OCI-LY1 (cell line): ENCODE results near the gene NPM1.

ENCODE experiments used
- H2AFZ ChIP-seq: fragments of 200-600 bp; sonication (generic), shearing (Covaris generic); 2 replicates; pipeline ENCODE4 v1.6.0; 2014; ENCODE audit warnings: antibody characterized with exemption, mild to moderate bottlenecking, low read length
- H3F3A ChIP-seq: fragments of 200-600 bp; sonication (generic), shearing (Covaris generic); 2 replicates; pipeline ENCODE4 v1.6.0; 2014; ENCODE audit warnings: mild to moderate bottlenecking, antibody characterized with exemption, low read length, moderate library complexity; ENCODE audit not compliant: insufficient read depth
- H3K27ac ChIP-seq: fragments of 200-600 bp; sonication (generic); 2 replicates; pipeline ENCODE4 v1.5.1; 2014; ENCODE audit warnings: low read length, mixed run types, mild to moderate bottlenecking, low read depth; ENCODE audit not compliant: poor library complexity, severe bottlenecking
- H3K27me3 ChIP-seq: fragments of 200-600 bp; sonication (generic); 2 replicates; pipeline ENCODE4 v1.6.0; 2014; ENCODE audit warnings: antibody characterized with exemption, mild to moderate bottlenecking, low read length, moderate library complexity; ENCODE audit not compliant: insufficient read depth
- H3K36me3 ChIP-seq: fragments of 200-600 bp; sonication (generic); 2 replicates; pipeline ENCODE4 v1.6.1; 2014; ENCODE audit warnings: mild to moderate bottlenecking, antibody characterized with exemption, low read length, moderate library complexity, mixed read lengths; ENCODE audit not compliant: insufficient read depth
- H3K4me1 ChIP-seq: fragments of 200-600 bp; sonication (generic); 2 replicates; pipeline ENCODE4 v1.5.1; 2014; ENCODE audit warnings: mild to moderate bottlenecking, low read length, moderate library complexity; ENCODE audit not compliant: insufficient read depth, severe bottlenecking
- H3K4me2 ChIP-seq: fragments of 200-600 bp; sonication (generic), shearing (Covaris generic); 2 replicates; pipeline ENCODE4 v1.6.1; 2014; ENCODE audit warnings: low read length
- H3K4me3 ChIP-seq: fragments of 200-600 bp; sonication (generic); 2 replicates; pipeline ENCODE4 v1.5.1; 2014; ENCODE audit warnings: low read length, low read depth, mild to moderate bottlenecking, mixed read lengths; ENCODE audit not compliant: poor library complexity, severe bottlenecking
- H3K79me2 ChIP-seq: fragments of 200-600 bp; shearing (Covaris generic); 2 replicates; pipeline ENCODE4 v1.6.1; 2016; ENCODE audit warnings: mixed run types, low read length, mixed read lengths; ENCODE audit not compliant: insufficient read depth
- H3K9ac ChIP-seq: fragments of 200-600 bp; sonication (generic), shearing (Covaris generic); 2 replicates; pipeline ENCODE4 v1.6.1; 2014; ENCODE audit warnings: mild to moderate bottlenecking, low read length, mixed read lengths
- H3K9me2 ChIP-seq: fragments of 200-600 bp; sonication (generic), shearing (Covaris generic); 2 replicates; pipeline ENCODE4 v1.6.1; 2014; ENCODE audit warnings: low read depth, mild to moderate bottlenecking, low read length, mixed read lengths
- H3K9me3 ChIP-seq: fragments of 200-600 bp; shearing (Covaris generic); 2 replicates; pipeline ENCODE4 v1.6.1; 2014; ENCODE audit warnings: low read length, mixed read lengths
- H4K20me1 ChIP-seq: fragments of 200-600 bp; sonication (generic), shearing (Covaris generic); 2 replicates; pipeline ENCODE4 v1.6.0; 2016; ENCODE audit warnings: mild to moderate bottlenecking, low read length; ENCODE audit not compliant: insufficient read depth
- EZH2 ChIP-seq: fragments of 200-600 bp; sonication (generic), shearing (Covaris generic); IDR thresholded peaks from 2 replicates; pipeline ENCODE4 v1.8.0; 2017; ENCODE audit warnings: borderline replicate concordance, mixed run types, mild to moderate bottlenecking, antibody characterized with exemption, low read length, moderate library complexity, mixed read lengths
- TF ChIP-seq, protein P1 (sequence below): fragments of 200-600 bp; sonication (generic), shearing (Covaris generic); IDR thresholded peaks from 2 replicates; pipeline ENCODE4 v1.5.1; 2017; ENCODE audit warnings: mild to moderate bottlenecking, antibody characterized with exemption, low read length, moderate library complexity, mixed read lengths

Gene NPM1

DNA sequence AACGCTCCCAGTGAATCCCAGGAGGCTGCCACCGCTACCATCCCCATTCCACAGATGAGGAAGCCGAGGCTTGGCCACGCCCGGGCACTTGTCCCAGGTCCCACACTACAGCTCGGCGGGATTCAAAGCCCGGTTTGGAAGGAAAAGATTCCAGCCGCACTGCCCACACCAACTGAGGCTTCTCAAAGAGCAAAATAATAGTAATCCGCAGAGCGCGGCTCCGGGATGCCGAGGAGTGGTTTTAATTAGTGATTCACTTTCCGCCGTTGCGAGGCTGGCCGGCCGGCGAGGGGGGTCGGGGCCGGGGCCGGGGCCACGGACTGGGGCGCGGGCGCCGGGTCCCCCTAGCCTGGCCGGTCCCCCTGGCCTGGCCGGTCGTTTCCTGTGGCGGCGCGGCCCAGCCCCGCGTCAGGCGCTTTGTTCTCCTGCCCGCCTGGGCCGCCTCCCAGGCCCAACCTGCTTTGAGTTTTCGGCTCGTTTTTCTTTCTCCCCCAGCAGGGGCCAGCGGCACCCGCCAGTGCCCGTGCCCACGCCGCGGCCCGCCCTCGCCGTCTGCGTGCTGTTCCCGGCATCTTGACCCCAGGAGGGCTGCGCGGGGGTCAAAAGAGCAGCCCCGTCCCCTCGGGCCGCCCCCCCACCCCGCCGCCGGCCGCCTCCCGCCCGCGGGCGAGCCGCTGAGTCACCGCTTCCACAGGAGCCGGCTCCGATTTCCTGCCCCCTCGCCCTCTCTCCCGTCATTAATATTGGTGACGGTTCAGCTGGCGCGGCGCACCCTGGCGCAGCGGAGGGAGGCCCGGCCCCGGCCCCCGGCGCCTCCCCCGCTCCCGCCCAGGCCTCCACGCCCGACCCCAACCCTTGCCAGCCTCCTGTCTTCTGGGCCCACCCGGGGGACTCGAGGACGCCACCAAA lies 63.0 kb downstream of the NPM1 start:
- H3K9me3 ChIP-seq, result no peaks in the 10 kb centered on the region
- no peak overlapping the region for H3K9ac ChIP-seq
- no peaks in the 10 kb centered on the region for H3K9me2 ChIP-seq
- H3K4me3 ChIP-seq, result no peak overlapping the region
- H3K27me3 ChIP-seq, result no peaks in the 10 kb centered on the region; the same call in 1 of the 2 replicates
- H3K36me3 ChIP-seq, result no peaks in the 10 kb centered on the region
- H3K4me2 ChIP-seq, result no peak overlapping the region
- no peaks in the 10 kb centered on the region for H3F3A ChIP-seq
- no peak overlapping the region for H3K27ac ChIP-seq
- H3K79me2 ChIP-seq, result no peaks in the 10 kb centered on the region
- TF ChIP-seq, protein P1, sequence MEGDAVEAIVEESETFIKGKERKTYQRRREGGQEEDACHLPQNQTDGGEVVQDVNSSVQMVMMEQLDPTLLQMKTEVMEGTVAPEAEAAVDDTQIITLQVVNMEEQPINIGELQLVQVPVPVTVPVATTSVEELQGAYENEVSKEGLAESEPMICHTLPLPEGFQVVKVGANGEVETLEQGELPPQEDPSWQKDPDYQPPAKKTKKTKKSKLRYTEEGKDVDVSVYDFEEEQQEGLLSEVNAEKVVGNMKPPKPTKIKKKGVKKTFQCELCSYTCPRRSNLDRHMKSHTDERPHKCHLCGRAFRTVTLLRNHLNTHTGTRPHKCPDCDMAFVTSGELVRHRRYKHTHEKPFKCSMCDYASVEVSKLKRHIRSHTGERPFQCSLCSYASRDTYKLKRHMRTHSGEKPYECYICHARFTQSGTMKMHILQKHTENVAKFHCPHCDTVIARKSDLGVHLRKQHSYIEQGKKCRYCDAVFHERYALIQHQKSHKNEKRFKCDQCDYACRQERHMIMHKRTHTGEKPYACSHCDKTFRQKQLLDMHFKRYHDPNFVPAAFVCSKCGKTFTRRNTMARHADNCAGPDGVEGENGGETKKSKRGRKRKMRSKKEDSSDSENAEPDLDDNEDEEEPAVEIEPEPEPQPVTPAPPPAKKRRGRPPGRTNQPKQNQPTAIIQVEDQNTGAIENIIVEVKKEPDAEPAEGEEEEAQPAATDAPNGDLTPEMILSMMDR, result no peak
- no peak for TF ChIP-seq EZH2
- H4K20me1 ChIP-seq, result no peaks in the 10 kb centered on the region
- H2AFZ ChIP-seq, result no peak overlapping the region
- no peaks in the 10 kb centered on the region for H3K4me1 ChIP-seq

DNA sequence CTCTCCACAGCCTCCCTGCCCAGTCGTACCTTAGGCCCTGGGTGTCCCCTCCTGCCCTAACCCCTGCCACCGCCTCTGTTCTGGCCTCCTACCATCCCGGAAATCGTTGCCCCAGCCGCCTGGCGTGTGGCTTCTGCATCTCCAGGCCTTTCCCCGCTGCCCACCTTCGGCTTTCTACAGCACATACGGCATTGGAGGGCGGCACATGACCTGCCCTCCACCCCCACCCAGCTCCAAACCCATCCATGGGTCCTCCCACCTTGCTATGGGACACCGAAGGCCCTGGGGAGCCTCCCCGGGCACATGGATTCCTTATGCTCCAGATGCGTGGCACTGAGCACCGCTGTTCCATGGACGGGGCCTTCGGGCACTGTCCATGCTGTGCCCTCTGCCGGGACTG lies 63.8 kb downstream of the NPM1 start:
- H3K9me3 ChIP-seq, result no peaks in the 10 kb centered on the region

DNA sequence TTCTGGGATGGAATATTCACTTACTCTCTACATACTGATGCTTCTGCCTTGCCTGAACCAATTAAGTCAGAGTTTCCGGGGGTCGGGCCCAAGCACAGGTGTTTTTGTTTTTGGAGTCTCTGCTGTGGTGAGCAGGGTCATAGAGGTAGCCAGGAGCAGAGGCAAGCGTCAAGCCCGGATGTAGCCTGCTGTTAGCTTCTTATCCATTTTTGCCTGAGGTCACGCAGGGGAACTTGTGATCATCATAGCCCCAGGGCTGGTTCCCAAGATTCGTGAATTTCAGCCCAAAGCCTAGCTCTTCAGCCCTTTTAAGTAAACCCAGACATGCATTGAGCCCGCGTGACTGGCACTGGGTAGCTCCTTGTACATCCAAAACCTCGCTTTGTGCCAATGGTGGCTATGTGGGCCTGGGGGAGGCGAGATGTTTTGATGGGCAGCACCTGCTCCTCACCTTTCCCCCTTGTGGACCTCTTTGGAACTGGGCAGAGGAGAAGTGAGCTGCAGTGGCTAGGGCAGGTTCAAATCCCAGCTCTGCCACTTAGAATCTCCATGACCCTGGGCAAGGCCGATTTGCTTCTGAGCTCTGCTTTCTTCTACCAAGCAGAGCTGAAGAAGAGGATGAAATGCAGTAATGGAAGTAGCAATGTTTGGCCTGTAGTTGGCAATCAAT lies 65.5 kb downstream of the NPM1 start:
- no peaks in the 10 kb centered on the region for H3K79me2 ChIP-seq
- no peaks in the 10 kb centered on the region for H3F3A ChIP-seq
- H3K36me3 ChIP-seq, result no peaks in the 10 kb centered on the region
- no peaks in the 10 kb centered on the region for H3K4me1 ChIP-seq
- no peaks in the 10 kb centered on the region for H3K9me2 ChIP-seq
- no peak overlapping the region for H3K4me2 ChIP-seq
- no peaks in the 10 kb centered on the region; the same call in 1 of the 2 replicates for H3K27me3 ChIP-seq
- no peak overlapping the region for H2AFZ ChIP-seq
- H3K9ac ChIP-seq, result no peak overlapping the region
- H4K20me1 ChIP-seq, result no peaks in the 10 kb centered on the region
- TF ChIP-seq, protein P1, result no peak
- no peak for TF ChIP-seq EZH2
- H3K27ac ChIP-seq, result no peak overlapping the region
- no peaks in the 10 kb centered on the region for H3K9me3 ChIP-seq
- no peak overlapping the region for H3K4me3 ChIP-seq

More for the DNA sequence above, 63.8 kb downstream of the NPM1 start:
- H3K9me2 ChIP-seq, result no peaks in the 10 kb centered on the region
- H3K9ac ChIP-seq, result no peak overlapping the region
- no peaks in the 10 kb centered on the region for H3K36me3 ChIP-seq
- no peaks in the 10 kb centered on the region for H3K4me1 ChIP-seq
- no peak overlapping the region for H2AFZ ChIP-seq
- H3F3A ChIP-seq, result no peaks in the 10 kb centered on the region
- no peak overlapping the region for H3K4me2 ChIP-seq
- H3K27ac ChIP-seq, result no peak overlapping the region
- no peaks in the 10 kb centered on the region for H4K20me1 ChIP-seq
- H3K4me3 ChIP-seq, result no peak overlapping the region
- no peaks in the 10 kb centered on the region; the same call in 1 of the 2 replicates for H3K27me3 ChIP-seq
- TF ChIP-seq, protein P1, result no peak
- TF ChIP-seq EZH2, result no peak
- no peaks in the 10 kb centered on the region for H3K79me2 ChIP-seq
